ENCODE data around the gene GFM1.
A peak's percentile ranks its signal among the peaks of the same experiment; 100 is the strongest.
"Not testable (repeated sequence)": the region's sequence is repeated elsewhere in the genome, so short reads cannot be mapped to it uniquely, and the experiment has no call there.

Gene GFM1

GRCh38 chr3:158679547-158680000 is 35.2 kb downstream of the GFM1 start:
- no peak for DNase-seq

GRCh38 chr3:158680861-158681260 is 36.5 kb downstream of the GFM1 start:
- DNase-seq: no peak

- DNase-seq: no peak
Measured at GRCh38 chr3:158683230-158683962, 39.1 kb downstream of the GFM1 start.

- DNase-seq: no peak
Measured at GRCh38 chr3:158685159-158685558, 40.8 kb downstream of the GFM1 start.

- DNase-seq: not testable (repeated sequence)
Measured at GRCh38 chr3:158693866-158694456, 49.6 kb downstream of the GFM1 start.

GRCh38 chr3:158696618-158697017 is 52.3 kb downstream of the GFM1 start:
- DNase-seq: no peak

- DNase-seq: no peak
Measured at GRCh38 chr3:158700559-158700958, 56.2 kb downstream of the GFM1 start.

GRCh38 chr3:158701420-158702065 is 57.2 kb downstream of the GFM1 start:
- DNase-seq: no peak

GRCh38 chr3:158702815-158703481 is 58.6 kb downstream of the GFM1 start:
- no peak for DNase-seq

- no peak for DNase-seq
Measured at GRCh38 chr3:158703566-158703965, 59.2 kb downstream of the GFM1 start.

GRCh38 chr3:158709666-158710083 is 65.3 kb downstream of the GFM1 start:
- no peak for DNase-seq

- no peak for DNase-seq
Measured at GRCh38 chr3:158710601-158711000, 66.3 kb downstream of the GFM1 start.

- no peak for DNase-seq
Measured at GRCh38 chr3:158711886-158712285, 67.6 kb downstream of the GFM1 start.

GRCh38 chr3:158712443-158712842 is 68.1 kb downstream of the GFM1 start:
- no peak for DNase-seq

- DNase-seq: no peak
Measured at GRCh38 chr3:158713094-158713499, 68.8 kb downstream of the GFM1 start.

- no peak for DNase-seq
Measured at GRCh38 chr3:158717576-158717975, 73.2 kb downstream of the GFM1 start.

GRCh38 chr3:158718490-158719170 is 74.3 kb downstream of the GFM1 start:
- no peak for DNase-seq

- DNase-seq: no peak
Measured at GRCh38 chr3:158722108-158722507, 77.8 kb downstream of the GFM1 start.

GRCh38 chr3:158723991-158724390 is 79.7 kb downstream of the GFM1 start:
- DNase-seq: no peak

GRCh38 chr3:158725348-158726011 is 81.2 kb downstream of the GFM1 start:
- no peak for DNase-seq

- peak; percentile 9 for DNase-seq
Measured at GRCh38 chr3:158727206-158728060, 83.1 kb downstream of the GFM1 start.
